GM19438 (cell line): ENCODE measurements around the gene HSPA4L.

Experiments
- ATAC-seq: cut with Tn5 transposase; IDR thresholded peaks from one replicate; pipeline ENCODE4 v1.9.1; 2021; ENCODE audit warnings: low read depth; ENCODE audit not compliant: unreplicated experiment

HSPA4L gene

DNA sequence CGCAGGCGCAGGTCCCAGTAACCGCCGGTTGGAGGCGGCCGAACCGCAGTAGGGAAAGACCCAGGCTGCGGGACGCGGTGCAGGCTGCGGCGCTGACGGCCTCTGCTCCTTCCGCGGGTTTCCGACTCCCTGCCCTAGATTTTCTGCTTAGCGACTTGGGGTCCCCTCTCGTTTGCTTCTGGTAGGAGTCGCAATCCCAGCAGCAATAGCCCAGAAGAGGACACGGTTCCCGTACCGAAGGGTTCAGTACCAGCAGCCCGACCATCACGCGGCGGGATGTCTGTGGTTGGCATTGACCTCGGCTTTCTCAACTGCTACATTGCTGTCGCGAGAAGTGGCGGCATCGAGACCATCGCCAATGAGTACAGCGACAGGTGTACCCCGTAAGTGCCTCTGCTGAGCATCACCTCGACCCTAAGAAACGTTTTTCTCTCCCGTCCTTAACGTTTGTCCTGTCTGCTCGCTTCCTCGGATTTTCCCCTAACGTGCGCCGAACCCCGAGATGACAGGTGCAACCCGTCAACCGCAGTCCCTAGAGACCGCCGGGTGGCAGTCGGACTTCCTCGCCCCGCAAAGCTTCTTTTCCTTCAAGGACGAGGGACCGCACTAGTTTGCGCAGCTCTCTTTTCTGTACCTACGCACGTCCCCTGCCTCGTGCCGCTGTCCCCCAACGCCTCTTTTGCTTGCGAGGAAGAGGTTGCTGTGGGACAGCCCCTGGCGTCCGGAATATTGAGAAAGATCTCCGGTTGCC, at the start of gene HSPA4L:
Gene HSPA4L, plus strand, starts transcription at position 48 of the 751 bp plus-strand sequence. Its CDS starts 229 bp downstream, at position 277.
- ATAC-seq = peak; percentile 42

DNA sequence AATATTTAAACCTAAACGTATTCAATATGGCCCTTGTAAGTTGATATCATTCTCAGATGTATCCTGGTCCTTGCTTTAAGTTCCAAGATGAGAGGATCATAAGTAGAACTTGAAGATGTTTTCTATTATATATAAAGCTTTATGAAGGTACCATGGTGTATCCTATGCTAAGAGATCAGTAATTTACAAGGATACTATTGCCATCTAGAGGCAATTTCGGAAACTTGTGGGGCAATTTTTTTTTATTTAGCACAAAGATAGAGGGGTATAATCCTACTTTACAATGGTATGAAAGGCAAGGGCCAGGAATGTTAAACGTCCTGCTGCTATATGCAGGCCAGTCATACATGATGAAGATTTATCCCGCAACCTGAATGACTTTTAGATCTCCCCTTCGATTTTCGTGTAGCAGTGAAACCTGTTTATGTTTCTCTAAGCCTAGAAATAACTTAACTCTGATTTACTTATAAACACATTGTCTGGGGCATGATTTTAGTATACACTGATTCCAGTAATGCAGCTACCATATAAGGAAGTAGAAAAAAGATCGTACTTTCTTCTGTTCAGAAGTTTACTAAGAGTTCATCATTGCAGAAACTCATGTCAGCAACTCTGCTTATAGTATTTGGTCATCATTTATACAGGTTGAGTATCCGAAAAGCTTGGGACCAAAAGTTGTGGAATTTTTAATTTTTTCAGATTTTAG, 49.3 kb upstream of the HSPA4L start:
- peak; percentile 91 for ATAC-seq

DNA sequence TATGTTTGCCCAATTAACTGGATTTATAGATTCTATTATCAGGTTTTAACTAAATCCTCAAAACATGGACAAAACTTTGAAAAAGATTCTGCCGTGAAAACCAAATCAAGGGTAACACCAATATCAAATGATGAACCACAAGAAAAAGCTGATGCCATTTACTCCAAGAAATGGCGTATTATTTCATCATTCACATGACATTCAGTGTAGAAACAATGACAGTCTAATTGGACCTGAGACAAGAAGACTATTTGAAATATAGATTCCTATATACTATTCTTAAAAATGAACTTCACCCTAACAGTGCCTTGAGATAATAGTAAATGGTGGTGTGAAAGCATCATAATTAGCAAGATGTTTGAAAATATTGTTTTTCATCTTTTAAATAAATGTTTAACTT, 47.1 kb upstream of the HSPA4L start:
- ATAC-seq = no peak

- ATAC-seq = no peak
Measured at GRCh38 chr4:127737295-127737694, 44.8 kb upstream of the HSPA4L start.

- no peak for ATAC-seq
Measured at GRCh38 chr4:127741247-127741646, 40.9 kb upstream of the HSPA4L start.

DNA sequence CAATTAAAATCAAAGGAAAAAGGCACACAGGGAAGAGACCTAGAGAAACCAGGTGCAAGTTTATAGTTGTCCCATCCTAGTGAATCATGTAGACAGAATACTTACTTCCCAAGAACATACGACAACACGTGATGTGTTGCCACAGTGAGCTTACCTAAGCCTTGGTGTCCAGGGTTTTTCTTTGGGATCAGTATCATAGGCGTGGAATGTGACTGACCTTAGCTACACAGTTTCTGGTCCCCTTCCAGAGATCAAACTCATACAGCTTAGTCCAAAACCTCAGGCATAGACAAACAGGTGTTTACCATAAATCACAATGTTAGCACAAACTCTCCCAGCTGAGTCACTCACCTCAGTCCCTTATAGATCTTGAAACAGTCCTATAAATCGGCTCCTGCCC, 34.2 kb upstream of the HSPA4L start:
- ATAC-seq = no peak

DNA sequence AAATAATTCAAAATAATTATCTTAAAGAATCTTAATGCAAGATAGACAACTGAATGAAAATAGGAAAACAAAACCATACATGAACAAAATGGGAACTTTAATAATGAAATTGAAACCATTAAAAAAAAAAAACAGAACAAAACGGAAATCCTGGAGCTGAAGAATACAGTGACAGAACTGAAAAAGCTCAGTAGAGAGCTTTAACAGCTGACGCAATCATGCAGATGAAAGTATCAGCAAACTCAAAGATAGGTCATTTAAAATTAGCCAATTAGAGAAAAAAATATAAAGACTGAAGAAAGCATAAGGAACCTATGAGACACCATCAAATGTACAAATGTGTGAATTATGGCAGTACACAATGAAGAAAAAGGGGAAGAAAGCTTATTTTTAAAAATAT, 33.2 kb upstream of the HSPA4L start:
- no peak for ATAC-seq

DNA sequence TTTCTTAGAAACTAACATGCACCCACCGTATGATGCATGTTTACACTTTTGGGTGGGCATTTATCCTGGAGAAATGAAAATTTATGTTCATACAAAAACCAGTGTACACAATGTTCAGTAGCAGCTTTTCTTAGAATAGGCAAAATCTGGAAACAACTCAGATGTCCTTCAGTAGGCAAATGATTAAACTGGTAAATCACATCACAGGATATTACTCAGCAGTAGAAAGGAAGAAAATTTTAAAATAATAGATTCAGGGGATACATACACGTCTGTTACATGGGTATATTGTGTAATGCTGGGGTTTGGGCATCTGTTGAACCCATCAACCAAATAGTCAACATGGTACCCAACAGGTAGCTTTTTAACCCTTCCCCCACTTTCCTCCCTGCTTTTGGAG, 25.2 kb upstream of the HSPA4L start:
- no peak for ATAC-seq

DNA sequence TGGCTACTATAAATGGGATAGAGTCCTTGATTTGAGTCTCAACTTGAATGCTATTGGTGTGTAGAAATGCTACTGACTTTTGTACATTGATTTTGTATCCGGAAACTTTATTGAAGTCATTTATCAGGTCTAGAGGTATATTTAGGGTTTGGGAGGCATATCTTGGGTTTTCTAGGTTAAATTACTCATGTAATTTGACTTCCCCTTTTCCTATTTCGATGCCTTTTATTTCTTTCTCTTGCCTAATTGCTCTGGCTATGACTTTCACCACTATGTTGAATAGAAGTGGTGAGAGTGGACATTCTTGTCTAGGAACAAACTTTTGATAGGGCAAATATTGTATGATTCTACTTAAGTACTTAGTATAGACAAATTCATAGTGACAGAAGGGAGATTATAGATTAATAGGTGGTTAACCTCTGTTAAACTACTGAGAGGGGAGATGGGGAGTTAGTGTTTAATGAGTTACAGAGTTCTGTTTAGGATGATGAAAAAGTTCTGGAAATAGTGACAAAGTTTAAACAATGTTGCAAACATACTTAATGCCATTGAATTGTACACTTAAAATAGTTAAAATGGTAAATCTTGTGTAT, 22.8 kb upstream of the HSPA4L start:
- peak; percentile 90 for ATAC-seq

- ATAC-seq = peak; percentile 12
Measured at GRCh38 chr4:127759893-127760292, 22.2 kb upstream of the HSPA4L start.

DNA sequence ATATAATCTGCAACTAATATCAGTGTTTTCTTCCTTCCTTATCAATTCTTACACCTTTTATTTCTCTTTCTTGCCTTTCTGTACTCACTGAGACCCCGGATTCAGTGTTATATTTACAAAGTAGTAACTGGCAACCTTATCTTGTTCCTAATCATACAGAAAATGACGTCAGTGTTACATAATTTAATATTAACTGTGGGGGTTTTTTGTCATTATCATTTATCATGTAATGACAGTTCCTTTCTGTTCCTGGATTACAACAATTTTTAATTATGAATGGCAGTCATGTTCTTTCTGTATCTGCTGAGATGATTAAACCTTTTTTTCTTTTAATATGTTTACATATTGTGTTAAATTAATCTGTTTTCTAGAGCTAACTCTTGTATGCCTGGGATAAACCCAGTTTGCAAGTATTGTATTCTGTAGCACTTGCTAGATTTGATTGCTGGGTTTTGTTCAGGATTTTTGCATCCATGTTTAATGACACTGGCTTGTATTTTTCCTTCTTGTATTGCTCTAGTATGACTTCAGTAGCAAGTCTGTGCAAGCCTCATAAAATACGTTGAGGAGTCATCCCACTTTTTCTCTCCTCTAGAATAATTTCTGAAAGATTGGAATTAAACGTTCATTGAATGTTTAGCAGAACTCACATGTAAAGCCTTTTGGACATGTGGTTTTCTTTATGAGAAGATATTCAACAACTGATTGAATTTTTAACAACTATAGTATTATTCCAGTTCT, 10.4 kb upstream of the HSPA4L start:
- ATAC-seq = no peak

GRCh38 chr4:127772769-127773671, 9.1 kb upstream of the HSPA4L start:
- no peak for ATAC-seq

- no peak for ATAC-seq
Measured at GRCh38 chr4:127775843-127776242, 6.3 kb upstream of the HSPA4L start.

DNA sequence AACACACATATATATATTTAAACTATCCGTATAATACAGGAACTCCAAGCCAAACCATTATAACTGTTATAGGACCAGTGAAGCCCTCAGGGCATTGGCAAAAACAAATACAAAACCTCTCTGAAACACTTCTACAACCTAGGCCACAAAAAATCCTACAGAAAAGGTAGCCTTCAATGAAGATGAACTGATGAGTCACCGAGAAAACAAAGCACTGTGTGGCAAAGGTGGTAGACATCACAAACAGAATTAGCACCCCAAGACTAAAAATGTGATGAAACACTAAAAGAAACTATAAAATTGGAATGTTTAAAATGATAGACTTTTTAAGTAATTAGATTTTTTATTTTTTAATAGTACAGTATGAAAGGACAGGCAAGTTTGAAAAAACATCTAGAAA, 5.5 kb upstream of the HSPA4L start:
- ATAC-seq = no peak

DNA sequence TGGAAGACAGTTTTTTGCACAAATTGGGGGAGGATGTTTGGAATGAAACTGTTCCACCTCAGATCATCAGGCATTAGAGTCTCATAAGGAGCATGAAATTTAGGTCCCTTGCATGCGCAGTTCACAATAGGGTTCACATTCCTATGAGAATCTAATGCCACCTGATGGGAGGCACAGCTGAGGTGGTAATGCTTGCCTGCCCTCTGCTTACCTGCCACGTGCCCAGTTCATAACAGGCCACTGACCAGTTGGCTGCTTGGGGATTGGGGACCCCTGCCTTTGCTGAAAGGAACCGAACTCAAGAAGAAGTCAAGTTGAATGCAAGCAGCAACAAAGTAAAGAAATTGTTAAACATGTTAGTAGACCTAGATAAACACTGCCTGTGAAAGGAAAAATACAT, 4.6 kb upstream of the HSPA4L start:
- ATAC-seq = no peak

DNA sequence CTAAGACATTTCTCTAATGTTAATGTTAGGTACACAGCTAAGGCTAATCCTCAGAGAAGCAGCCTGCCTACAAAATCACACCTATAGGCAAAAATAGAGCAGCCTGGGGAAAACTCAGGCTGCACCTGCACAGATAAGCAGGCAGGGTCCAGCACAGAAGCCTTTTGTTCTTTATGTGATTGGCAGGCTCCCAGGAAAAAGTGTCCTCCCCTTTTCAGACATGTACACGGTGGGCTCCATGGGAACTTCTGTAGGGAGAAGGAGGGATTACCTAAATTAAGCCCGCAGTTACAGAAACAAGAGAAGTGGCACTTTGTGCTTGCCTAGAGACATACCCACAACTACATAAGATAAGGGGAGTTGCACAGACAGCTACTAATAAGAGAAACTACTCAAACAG, 4.0 kb upstream of the HSPA4L start:
- ATAC-seq = no peak

DNA sequence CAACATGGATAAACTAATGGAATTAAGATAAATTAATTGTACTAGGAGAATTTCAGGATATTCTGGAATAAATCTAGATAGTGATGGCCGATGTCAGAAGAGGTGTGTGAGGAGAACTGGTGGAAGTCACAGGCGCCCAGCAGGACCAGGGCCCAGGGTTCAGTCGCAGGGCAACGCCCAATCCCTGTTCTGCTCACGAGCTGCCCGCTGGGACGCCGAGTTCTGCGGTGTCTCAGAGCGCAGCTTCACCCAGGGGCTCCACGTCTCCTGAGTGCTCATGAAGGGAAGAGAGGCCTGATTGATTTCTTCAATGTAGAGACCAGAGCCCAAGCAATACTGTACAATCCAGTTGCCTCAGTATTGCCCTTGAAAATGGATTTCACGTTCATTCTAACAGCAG, 1.5 kb upstream of the HSPA4L start:
- ATAC-seq = no peak

DNA sequence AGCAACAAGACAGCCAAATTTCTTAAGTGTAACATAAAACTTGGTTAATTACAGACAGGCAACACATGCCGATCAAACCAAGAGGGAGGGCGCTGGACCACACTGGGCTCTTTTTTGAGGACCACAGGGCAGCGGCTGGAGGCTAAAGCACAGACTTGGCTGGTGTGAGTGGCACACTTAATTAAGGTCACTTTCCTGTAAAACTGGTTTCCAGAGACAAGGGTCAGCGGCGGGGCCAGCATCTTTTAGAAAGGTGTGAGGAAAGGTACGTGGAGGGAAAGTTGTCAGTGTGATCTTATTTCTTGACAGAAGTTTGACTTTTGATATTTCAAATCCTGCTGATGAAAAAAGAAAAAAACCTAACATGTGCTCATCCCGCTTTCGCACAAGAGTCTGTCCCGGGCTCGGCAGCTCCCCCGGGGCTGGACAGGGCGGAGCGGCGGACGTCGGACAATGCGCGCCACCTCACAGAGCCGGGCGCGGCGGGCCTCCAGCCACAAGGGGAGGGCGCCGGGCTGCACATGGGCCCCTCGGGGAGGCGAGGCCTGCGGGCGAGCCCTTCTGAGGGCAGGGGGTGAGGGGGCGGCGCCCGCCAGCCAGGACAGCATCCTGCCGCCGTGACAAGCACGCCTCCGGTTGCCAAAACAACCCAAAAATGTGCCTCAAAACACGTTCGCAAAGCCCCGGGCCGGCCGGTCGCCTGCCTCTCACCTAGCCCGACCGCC, 660 bp upstream of the HSPA4L start:
- peak; percentile 13 for ATAC-seq

DNA sequence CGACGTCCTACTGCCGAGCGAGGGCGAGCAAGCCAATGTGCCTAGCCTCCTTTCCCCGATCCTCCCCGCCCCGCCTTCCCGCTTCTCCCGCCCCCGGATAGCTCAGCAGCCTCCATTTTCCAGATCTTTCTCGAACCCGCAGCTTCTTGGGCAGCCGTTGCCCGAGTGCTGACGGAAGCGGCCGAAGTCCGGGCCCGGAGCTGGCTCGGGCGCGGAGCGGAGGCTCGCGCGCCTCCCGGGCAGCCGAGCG, 172 bp upstream of the HSPA4L start:
- peak; percentile 68 for ATAC-seq
